Right ventricle myocardium superior (tissue), 1 donor: Measurements from ENCODE around the gene SPIN1. TPM values are rescaled to one million over a fixed set of nuclear protein-coding genes. Genes with fewer than 3 reads are reported as not detected.

Experiments
- ATAC-seq: fragments of 200-7000 bp; cut with Tn5 transposase; one replicate; pipeline ENCODE4 v1.9.1; 2020; ENCODE audit warnings: mild to moderate bottlenecking; ENCODE audit not compliant: poor library complexity
- DNase-seq: peaks from one replicate; pipeline ENCODE4 v3.0.0-alpha.2; 2020
- intact Hi-C: fragments of 100-400 bp; cut with DNase I; formaldehyde crosslinking; loops from one replicate; pipeline ENCODE4 v1.11.2; 2022
- total RNA-seq: library from RNA; stranded (reverse); fragmentation: NEBNext Ultra II Directional; extraction: Animal tissue kit (Norgen Biotek cat#: 25700); gene quantifications from one replicate; pipeline ENCODE4 v1.2.1, GENCODE V29; 2021
- donor health status: DM: no; HTN: yes; CAD: no; lungs with severe emphysema.

The SPIN1 gene
- total RNA-seq, 1 donor from 2014 or later, result 44.9 TPM

DNA sequence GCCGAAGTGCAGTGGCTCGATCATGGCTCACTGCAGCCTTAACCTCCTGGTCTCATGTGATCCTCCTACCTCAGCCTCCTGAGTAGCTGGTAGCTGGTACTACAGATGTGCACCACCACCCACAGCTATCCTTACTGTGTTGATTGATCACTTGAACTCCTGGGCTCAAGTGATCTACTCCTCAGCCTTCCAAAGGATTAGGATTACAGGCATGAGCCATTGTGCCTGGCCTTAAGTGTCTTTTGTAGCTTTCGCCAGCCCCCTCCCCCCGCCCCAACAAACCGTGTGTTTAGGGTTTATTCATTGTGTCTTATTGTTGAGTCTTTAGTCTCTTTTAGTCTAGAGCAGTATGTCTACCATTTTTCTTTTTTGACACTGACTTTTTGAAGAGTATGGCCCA is 33.1 kb downstream of the SPIN1 start:
- DNase-seq (no peak), ATAC-seq (no peak)
- intact Hi-C loops, result no loop called here

DNA sequence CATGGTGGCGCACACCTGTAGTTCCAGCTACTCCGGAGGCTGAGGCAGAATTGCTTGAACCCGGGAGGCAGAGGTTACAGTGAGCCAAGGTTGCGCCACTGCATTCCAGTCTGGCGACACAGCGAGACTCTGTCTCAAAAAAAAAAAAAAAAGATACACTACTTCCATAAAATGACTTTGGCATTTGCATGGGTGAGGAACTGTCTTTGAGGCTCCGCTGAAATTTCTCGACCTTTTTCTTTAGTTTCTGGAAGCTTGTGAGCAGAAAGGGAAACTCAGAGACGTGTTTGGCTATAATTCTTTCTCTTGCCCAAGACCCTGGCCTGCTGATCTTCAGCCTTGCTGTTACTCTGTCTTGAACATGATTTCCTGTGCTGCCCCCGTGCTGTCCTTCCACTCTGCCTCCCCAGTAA is 37.3 kb downstream of the SPIN1 start:
- intact Hi-C loops, result no loop called here
- ATAC-seq, result no peak
- no peak for DNase-seq

DNA sequence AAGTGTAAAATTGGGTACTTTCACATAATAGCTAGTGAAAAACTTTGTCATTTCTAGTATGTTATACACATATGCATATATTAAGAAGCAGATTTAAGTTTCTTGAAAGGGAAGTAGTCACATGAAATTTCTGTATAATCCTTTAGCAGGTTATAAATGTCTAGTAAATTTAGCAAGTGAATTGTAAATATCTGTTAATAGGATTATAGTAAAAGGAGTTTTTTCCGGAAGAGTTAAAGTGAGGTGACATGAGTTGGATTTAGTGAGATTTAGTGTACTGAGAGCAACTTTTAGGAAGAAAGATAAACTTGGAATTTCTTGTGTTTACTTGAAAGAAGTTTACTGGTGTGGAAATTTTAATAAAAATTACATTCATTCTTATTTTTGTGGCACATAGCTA is 38.4 kb downstream of the SPIN1 start:
- no peak for DNase-seq
- intact Hi-C loops, result no loop called here
- no peak for ATAC-seq

- intact Hi-C loops, result no loop called here
- DNase-seq, result no peak
- no peak for ATAC-seq
Observed at GRCh38 chr9:88429595-88430430, 41.6 kb downstream of the SPIN1 start.

- ATAC-seq (no peak), DNase-seq (no peak)
- intact Hi-C loops, result no loop called here
Observed at GRCh38 chr9:88433583-88434255, 45.5 kb downstream of the SPIN1 start.

- ATAC-seq, result no peak
- intact Hi-C loops, result no loop called here
- no peak for DNase-seq
Observed at GRCh38 chr9:88435336-88435735, 47.1 kb downstream of the SPIN1 start.

DNA sequence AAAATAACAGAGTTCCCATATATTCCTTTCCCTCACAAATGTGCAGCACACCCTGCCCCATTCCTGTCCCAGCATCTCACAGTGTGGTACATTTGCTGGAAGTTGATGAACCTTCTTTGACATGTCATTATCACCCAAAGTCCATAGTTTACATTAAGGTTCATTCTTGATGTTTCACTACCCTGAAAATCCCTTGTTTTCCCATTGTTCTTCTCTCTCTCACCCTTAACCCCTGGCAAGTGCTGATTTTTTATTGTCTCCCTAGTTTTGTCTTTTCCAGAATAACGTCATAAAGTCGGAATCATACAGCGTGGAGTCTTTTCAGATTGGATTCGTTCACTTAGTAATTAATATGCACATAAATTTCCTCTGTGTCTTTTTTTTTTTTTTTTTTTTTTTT is 48.1 kb downstream of the SPIN1 start:
- intact Hi-C loops, result no loop called here
- no peak for DNase-seq
- no peak for ATAC-seq

- ATAC-seq, result no peak
- intact Hi-C loops, result no loop called here
- no peak for DNase-seq
Observed at GRCh38 chr9:88437210-88438146, 49.2 kb downstream of the SPIN1 start.

- DNase-seq (no peak), ATAC-seq (no peak)
- intact Hi-C loops, result no loop called here
Observed at GRCh38 chr9:88438811-88439210, 50.6 kb downstream of the SPIN1 start.

GRCh38 chr9:88441301-88442007 is 53.2 kb downstream of the SPIN1 start:
- no peak for ATAC-seq
- intact Hi-C loops, result no loop called here
- DNase-seq, result no peak

DNA sequence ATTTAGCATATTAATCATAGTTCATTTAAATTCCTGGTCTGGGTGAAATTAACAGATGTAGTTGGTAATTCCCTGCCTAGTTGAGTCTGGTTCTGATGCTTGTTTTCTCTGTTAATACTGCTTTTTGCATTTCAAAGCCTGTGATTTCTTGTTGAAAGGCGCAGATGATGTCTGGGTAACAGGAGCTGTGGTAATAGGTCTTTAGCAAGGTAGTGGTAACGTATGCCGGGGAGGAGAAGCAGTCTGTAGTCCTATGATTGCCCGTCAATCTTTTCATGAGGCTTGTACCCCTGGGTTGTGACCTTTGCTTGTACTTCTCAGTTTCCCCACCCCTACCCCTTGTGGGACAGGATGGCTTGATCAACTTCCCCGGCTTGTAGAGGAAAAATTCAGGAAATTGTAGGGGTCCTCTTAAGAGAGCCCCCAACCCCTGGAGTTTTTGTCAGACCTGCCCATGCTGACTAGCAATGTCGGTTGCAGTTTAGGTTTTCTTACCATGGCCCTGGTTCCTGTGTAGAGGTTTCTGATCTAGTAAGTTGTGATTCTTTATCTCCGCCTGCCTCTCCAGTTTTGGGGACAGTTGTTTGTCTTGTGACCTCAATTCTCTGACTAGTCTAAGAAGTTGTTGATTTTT is 55.4 kb downstream of the SPIN1 start:
- DNase-seq, result no peak
- no peak for ATAC-seq
- intact Hi-C loops, result no loop called here

- no peak for ATAC-seq
- intact Hi-C loops, result loop anchor here (2.0 kb wide), 1 partner anchor 20 kb away; no protein-coding TSS in a partner anchor
- DNase-seq, result no peak
Observed at GRCh38 chr9:88446728-88447127, 58.5 kb downstream of the SPIN1 start.

- ATAC-seq (no peak), DNase-seq (no peak)
- intact Hi-C loops, result loop anchor here (2.0 kb wide), 1 partner anchor 19 kb away; no protein-coding TSS in a partner anchor
Observed at GRCh38 chr9:88447431-88447830, 59.2 kb downstream of the SPIN1 start.

GRCh38 chr9:88451160-88451559 is 62.9 kb downstream of the SPIN1 start:
- intact Hi-C loops, result no loop called here
- ATAC-seq, result no peak
- no peak for DNase-seq

- no peak for DNase-seq
- intact Hi-C loops, result no loop called here
- ATAC-seq, result peak; percentile 38
Observed at GRCh38 chr9:88458716-88459465, 70.6 kb downstream of the SPIN1 start.

DNA sequence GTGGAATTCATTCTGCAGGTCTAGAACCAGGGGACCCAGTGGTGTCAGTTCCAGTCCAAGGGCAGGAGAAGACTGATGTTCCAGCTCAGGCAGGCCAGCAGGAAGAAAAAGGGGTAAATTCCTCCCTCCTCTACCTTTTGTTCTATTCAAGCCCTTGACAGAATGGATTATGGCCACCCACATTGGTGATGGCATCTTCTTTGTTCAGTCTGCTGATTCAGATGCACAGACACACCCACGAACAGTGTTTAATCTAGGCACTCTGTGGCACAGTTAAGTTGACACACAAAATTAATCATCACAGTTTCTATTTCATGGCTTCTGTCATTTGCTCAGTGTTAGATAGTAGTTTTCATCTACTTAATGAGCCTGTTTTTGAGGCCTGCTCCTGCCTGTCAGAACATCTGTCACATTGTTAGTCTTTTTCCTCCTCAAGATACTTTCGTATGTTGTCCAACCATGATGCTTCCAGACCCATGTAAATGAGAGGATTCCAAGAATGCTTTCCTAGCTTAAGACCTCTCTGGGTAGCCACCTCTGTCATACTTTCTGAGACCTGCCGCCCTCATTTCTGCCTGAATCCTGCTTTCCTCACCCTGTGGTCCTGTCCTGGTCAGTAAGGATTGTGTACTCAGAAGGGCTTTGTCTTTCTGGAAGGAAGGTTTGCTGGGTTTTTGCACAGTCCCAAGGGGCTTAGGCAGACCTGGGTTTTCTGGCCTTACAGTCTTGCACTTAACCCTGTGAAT is 72.5 kb downstream of the SPIN1 start:
- DNase-seq, result no peak
- no peak for ATAC-seq

DNA sequence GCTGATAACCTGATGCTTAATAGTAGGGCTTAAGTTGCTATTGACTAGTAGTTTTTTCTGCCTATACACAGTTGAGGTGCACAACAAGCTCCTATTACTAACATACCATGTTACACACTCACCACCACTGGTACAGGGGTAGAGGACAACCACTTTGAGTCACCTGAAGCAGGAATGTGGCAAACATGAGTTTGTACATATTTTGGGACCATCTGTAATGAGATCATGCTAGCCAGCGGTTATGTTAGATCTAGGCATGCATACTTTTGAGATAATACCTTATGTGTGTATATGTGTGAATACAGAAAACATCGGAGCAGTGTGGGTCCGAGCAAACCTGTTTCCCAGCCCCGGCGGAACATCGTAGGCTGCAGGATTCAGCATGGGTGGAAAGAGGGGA is 73.9 kb downstream of the SPIN1 start:
- ATAC-seq, result no peak
- DNase-seq, result no peak
- intact Hi-C loops, result no loop called here

More for the DNA sequence above, 72.5 kb downstream of the SPIN1 start:
- intact Hi-C loops, result no loop called here
